H1 (cell line): ENCODE data around the gene SLC41A1. TPM values are rescaled to one million over a fixed set of nuclear protein-coding genes. Genes with fewer than 3 reads are reported as not detected.

Experiments
- CTCF ChIA-PET: fragments of 300-600 bp; sonication (Branson Sonifier 250); formaldehyde crosslinking; loops from one replicate; lab custom pipeline; 2021; ENCODE audit not compliant: partially characterized antibody; lab: Charles Lee
- POLR2A ChIA-PET: fragments of 300-600 bp; sonication (Branson Sonifier 250); formaldehyde crosslinking; loops from one replicate; lab custom pipeline; 2021; ENCODE audit warnings: inconsistent platforms; ENCODE audit not compliant: partially characterized antibody; lab: Charles Lee
- DNase-seq, 2 experiments: peaks; one replicate each; pipeline versions ENCODE4 v3.0.0 to v3.0.0-alpha.2; 2010 to 2022; ENCODE audit warnings: low spot score in 2 of 2, low read depth in 1 of 2, mixed read lengths in 1 of 2
- FAIRE-seq: peaks from 2 replicates; lab custom pipeline; 2011; peaks lifted over from hg19 to GRCh38; lab: Jason Lieb, UNC
- H2AFZ ChIP-seq: 2 replicates; pipeline ENCODE4 v1.8.1; 2012; ENCODE audit warnings: low read length, inconsistent platforms
- H2AK5ac ChIP-seq: 2 replicates; pipeline ENCODE4 v1.6.1; 2013; ENCODE audit warnings: low read depth, low read length
- H2BK120ac ChIP-seq: replicated peaks from 2 replicates; pipeline ENCODE3; 2013; ENCODE audit warnings: low read depth, low read length, inconsistent platforms
- H2BK12ac ChIP-seq: 2 replicates; pipeline ENCODE4 v1.6.1; 2013; ENCODE audit warnings: low read depth, low read length
- H2BK15ac ChIP-seq: 2 replicates; pipeline ENCODE4 v1.6.1; 2013; ENCODE audit warnings: low read length
- H2BK20ac ChIP-seq: 2 replicates; pipeline ENCODE4 v1.6.1; 2013; ENCODE audit warnings: low read length
- H2BK5ac ChIP-seq: 2 replicates; pipeline ENCODE4 v1.6.1; 2013; ENCODE audit warnings: low read depth, low read length
- H3K14ac ChIP-seq: 2 replicates; pipeline ENCODE4 v1.6.1; 2013; ENCODE audit warnings: inconsistent platforms; ENCODE audit not compliant: insufficient read length
- H3K18ac ChIP-seq: 2 replicates; pipeline ENCODE4 v1.6.1; 2013; ENCODE audit warnings: low read length; ENCODE audit errors: extremely low read depth
- H3K23ac ChIP-seq: 2 replicates; pipeline ENCODE4 v1.6.1; 2013; ENCODE audit warnings: inconsistent platforms; ENCODE audit not compliant: insufficient read length
- H3K23me2 ChIP-seq: 2 replicates; pipeline ENCODE4 v1.6.1; 2013; ENCODE audit warnings: low read depth, low read length
- H3K27ac ChIP-seq: 2 replicates; pipeline ENCODE4 v1.6.1; 2011; ENCODE audit warnings: low read depth, low read length, inconsistent platforms
- H3K27me3 ChIP-seq, 4 experiments: replicated peaks in 1 of 4; 1 replicate in 1 of 4; 2 replicates in 3 of 4; pipeline versions ENCODE4 v1.6.1 to v1.8.1; 2011 to 2013; ENCODE audit warnings: low read length in 3 of 4, mild to moderate bottlenecking in 3 of 4, inconsistent platforms in 2 of 4, mixed read lengths in 2 of 4, moderate library complexity in 1 of 4; ENCODE audit not compliant: control insufficient read depth in 3 of 4, insufficient read depth in 3 of 4; ENCODE audit errors: extremely low read depth in 1 of 4
- H3K36me3 ChIP-seq, 4 experiments: 2 replicates each; pipeline versions ENCODE4 v1.6.1 to v1.8.1; 2011 to 2013; ENCODE audit warnings: mild to moderate bottlenecking in 4 of 4, low read length in 3 of 4, moderate library complexity in 2 of 4, control low read depth in 1 of 4, inconsistent platforms in 1 of 4; ENCODE audit not compliant: insufficient read depth in 4 of 4, control insufficient read depth in 2 of 4
- H3K4ac ChIP-seq: replicated peaks from 2 replicates; pipeline ENCODE3; 2013; ENCODE audit warnings: low read length, low read depth, mixed read lengths, inconsistent platforms; ENCODE audit not compliant: insufficient read length
- H3K4me1 ChIP-seq, 4 experiments: replicated peaks in 1 of 4; 1 replicate in 1 of 4; 2 replicates in 3 of 4; pipeline versions ENCODE4 v1.6.1 to v1.8.1; 2011 to 2013; ENCODE audit warnings: low read length in 3 of 4, inconsistent platforms in 2 of 4, mixed read lengths in 1 of 4; ENCODE audit not compliant: insufficient read depth in 4 of 4, control insufficient read depth in 3 of 4
- H3K4me2 ChIP-seq, 2 experiments: 2 replicates each; pipeline versions ENCODE4 v1.6.1 to v1.8.1; 2011 to 2013; ENCODE audit warnings: low read depth in 2 of 2, low read length in 2 of 2, control low read depth in 1 of 2, inconsistent platforms in 1 of 2, mild to moderate bottlenecking in 1 of 2; ENCODE audit not compliant: insufficient read depth in 1 of 2
- H3K4me3 ChIP-seq, 4 experiments: fragments of 200-600, 300-600 bp in 1 of 4; sonication (generic), shearing (Covaris generic), sonication (Bioruptor Twin) in 1 of 4; 2 replicates each; pipeline versions ENCODE4 v1.5.1 to v1.8.1; 2011 to 2016; ENCODE audit warnings: low read length in 4 of 4, low read depth in 3 of 4, control low read depth in 2 of 4, inconsistent platforms in 2 of 4, mild to moderate bottlenecking in 2 of 4, mixed read lengths in 1 of 4, moderate library complexity in 1 of 4; ENCODE audit not compliant: insufficient read depth in 2 of 4; ENCODE audit errors: extremely low read depth in 1 of 4
- H3K56ac ChIP-seq: replicated peaks from 2 replicates; pipeline ENCODE3; 2013; ENCODE audit warnings: low read depth, mild to moderate bottlenecking, mixed read lengths, low read length, inconsistent platforms; ENCODE audit not compliant: insufficient read length
- H3K79me1 ChIP-seq: 2 replicates; pipeline ENCODE4 v1.6.1; 2013; ENCODE audit warnings: low read depth, low read length, control low read depth
- H3K79me2 ChIP-seq, 2 experiments: 2 replicates each; pipeline versions ENCODE4 v1.6.1 to v1.8.1; 2012 to 2013; ENCODE audit warnings: low read length in 2 of 2, mild to moderate bottlenecking in 2 of 2, inconsistent platforms in 1 of 2; ENCODE audit not compliant: insufficient read depth in 2 of 2, control insufficient read depth in 1 of 2
- H3K9ac ChIP-seq, 4 experiments: replicated peaks in 1 of 4; 1 replicate in 1 of 4; 2 replicates in 3 of 4; pipeline versions ENCODE4 v1.6.1 to v1.8.1; 2011 to 2013; ENCODE audit warnings: low read depth in 3 of 4, low read length in 3 of 4, control low read depth in 2 of 4, mild to moderate bottlenecking in 2 of 4, moderate library complexity in 2 of 4, inconsistent platforms in 1 of 4; ENCODE audit errors: extremely low read depth in 1 of 4
- H3K9me3 ChIP-seq, 2 experiments: 2 replicates each; pipeline versions ENCODE4 v1.6.1 to v1.8.1; 2012 to 2013; ENCODE audit warnings: mild to moderate bottlenecking in 2 of 2, moderate library complexity in 2 of 2, control low read depth in 1 of 2, inconsistent platforms in 1 of 2, low read depth in 1 of 2, low read length in 1 of 2, mixed read lengths in 1 of 2; ENCODE audit not compliant: insufficient read depth in 2 of 2
- H4K20me1 ChIP-seq, 2 experiments: replicated peaks in 1 of 2; 2 replicates each; pipeline versions ENCODE3 to v1.8.1; 2011 to 2013; ENCODE audit warnings: inconsistent platforms in 2 of 2, low read length in 2 of 2, mild to moderate bottlenecking in 1 of 2; ENCODE audit not compliant: insufficient read depth in 2 of 2, control insufficient read depth in 1 of 2
- H4K5ac ChIP-seq: 2 replicates; pipeline ENCODE4 v1.6.1; 2013; ENCODE audit warnings: low read length, low read depth, mixed read lengths, inconsistent platforms; ENCODE audit not compliant: insufficient read length
- H4K8ac ChIP-seq: 2 replicates; pipeline ENCODE4 v1.8.0; 2013; ENCODE audit warnings: mild to moderate bottlenecking, moderate library complexity, low read length, inconsistent platforms; ENCODE audit not compliant: insufficient read depth; ENCODE audit errors: extremely low read depth
- H4K91ac ChIP-seq: replicated peaks from 2 replicates; pipeline ENCODE3; 2013; ENCODE audit warnings: low read length, mixed read lengths, inconsistent platforms; ENCODE audit not compliant: insufficient read length
- BRCA1 ChIP-seq: IDR thresholded peaks from 2 replicates; pipeline ENCODE4 v1.6.1; 2012; ENCODE audit warnings: low read depth, low read length, improper control_type of control experiment
- RAD21 ChIP-seq, 2 experiments: IDR thresholded peaks in 1 of 2; conservative IDR thresholded peaks in 1 of 2; 2 replicates each; pipeline ENCODE4 v1.6.1; 2011; ENCODE audit warnings: low read depth in 2 of 2, low read length in 2 of 2, improper control_type of control experiment in 1 of 2, inconsistent platforms in 1 of 2, mild to moderate bottlenecking in 1 of 2, moderate library complexity in 1 of 2
- WGBS, 2 experiments: shearing (Covaris generic) in 1 of 2; methylation state at CpG; one replicate each; pipeline versions ENCODE4 v1.1.6 to v1.1.7; 2013 to 2015; ENCODE audit warnings: low lambda C conversion rate in 2 of 2, mixed read lengths in 2 of 2, inconsistent platforms in 1 of 2, low coverage in 1 of 2, missing lambda C conversion rate in 1 of 2; ENCODE audit not compliant: insufficient replicate concordance in 2 of 2, insufficient coverage in 1 of 2, insufficient read length in 1 of 2; ENCODE audit errors: extremely low coverage in 1 of 2, missing lambda C conversion rate in 1 of 2; 5-methylcytosine and 5-hydroxymethylcytosine counted together
- polyA plus RNA-seq, 7 experiments: library from polyadenylated mRNA; depleted of rRNA in 3 of 7; stranded (reverse) in 5 of 7; unstranded in 2 of 7; fragments of >200 nt in 5 of 7; fragments of 200-250 nt in 2 of 7; gene quantifications; 1 replicate in 5 of 7; 2 replicates in 1 of 7; 4 replicates in 1 of 7; pipeline versions ENCODE4 v1.2.1 to v1.2.3, GENCODE V29; 2011 to 2013; ENCODE audit warnings: missing spikeins in 2 of 7, mixed read lengths in 2 of 7
- total RNA-seq: library from RNA; stranded (reverse); fragmentation: NEBNext Ultra II Directional; extraction: Animal tissue kit (Norgen Biotek cat#: 25700); gene quantifications from 2 replicates; pipeline ENCODE4 v1.2.1, GENCODE V29; 2021
- TF ChIP-seq, protein P1 (sequence below): IDR thresholded peaks from 2 replicates; pipeline ENCODE4 v1.6.1; 2011; ENCODE audit warnings: low read length, improper control_type of control experiment
- TF ChIP-seq, protein P2 (sequence below), 3 experiments: IDR thresholded peaks; 1 replicate in 2 of 3; 2 replicates in 1 of 3; pipeline versions ENCODE4 v1.5.1 to v1.6.1; 2011; ENCODE audit warnings: low read length in 3 of 3, mild to moderate bottlenecking in 3 of 3, inconsistent platforms in 2 of 3, low read depth in 1 of 3, moderate library complexity in 1 of 3; ENCODE audit not compliant: insufficient read depth in 1 of 3; ENCODE audit errors: control extremely low read depth in 1 of 3

SLC41A1 gene
- total and polyA plus RNA-seq, 2 of the 8 experiments (the other 6 are each of a cell fraction or from before 2014, with no cell fraction given) = 41.2 to 42.3 TPM

DNA sequence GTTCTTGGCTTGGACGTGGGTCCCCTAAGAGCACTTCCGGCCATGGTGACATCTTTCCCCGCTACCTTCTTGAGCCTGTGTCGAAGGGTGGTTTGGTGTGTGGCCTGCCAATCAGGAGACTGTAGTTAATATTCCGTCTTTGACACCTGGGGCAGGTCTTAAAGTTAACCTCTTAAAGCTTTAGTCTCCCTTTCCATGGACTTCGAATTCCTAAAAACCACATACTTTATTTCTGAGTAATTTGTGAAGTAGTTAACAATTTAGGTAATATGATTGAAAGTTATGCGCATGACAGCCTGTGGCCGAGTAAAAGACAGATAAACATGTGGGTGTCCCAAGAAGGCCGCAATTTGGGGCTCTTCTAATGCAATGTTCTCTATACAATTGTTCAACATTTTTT is 27.6 kb downstream of the SLC41A1 start:
- no peaks in the 10 kb centered on the region for H3K79me1 ChIP-seq
- DNase-seq = no peak
- peak overlapping the region; percentile 5; the same call in 1 of the 2 replicates for H2AK5ac ChIP-seq
- no peak overlapping the region for H4K8ac ChIP-seq
- H2BK5ac ChIP-seq = no peak overlapping the region
- H3K4me3 ChIP-seq = no peak overlapping the region
- H3K4me1 ChIP-seq = no peaks in the 10 kb centered on the region
- H3K36me3 ChIP-seq = peaks cover 1 to 9% (median 4%) of the 10 kb centered on the region in 4 experiments; a peak in 4 of 8 replicates
- H3K27ac ChIP-seq = no peak overlapping the region
- no peak overlapping the region for H3K14ac ChIP-seq
- no peaks in the 10 kb centered on the region; the same call in 1 of the 2 replicates for H3K23me2 ChIP-seq
- no peak overlapping the region for H4K5ac ChIP-seq
- ChIA-PET CTCF (interaction anchor here (0.9 to 2.3 kb wide), 4 partner anchors 10 to 192 kb away, joined by 3 to 10 read pairs (median 4); partner anchors contain the start of gene RAB29), POLR2A (interaction anchor here (1.5 kb wide), 1 partner anchor 36 kb away, joined by 5 read pairs; the partner anchor contains the start of gene NUCKS1)
- H2BK15ac ChIP-seq = no peak overlapping the region
- no peak overlapping the region for H3K23ac ChIP-seq
- no peak overlapping the region for H3K18ac ChIP-seq
- H4K20me1 ChIP-seq = no peaks in the 10 kb centered on the region
- no peak overlapping the region for H3K4ac ChIP-seq
- H3K9me3 ChIP-seq = no peaks in the 10 kb centered on the region
- H3K9ac ChIP-seq = no peak overlapping the region
- 87% methylated on average over 9 of the region's 9 CpGs; no CpG with 5 or more reads in 1 of the 2 experiments for WGBS, 2 experiments
- H3K56ac ChIP-seq = no peak overlapping the region
- H3K27me3 ChIP-seq = no peaks in the 10 kb centered on the region
- no peak overlapping the region for H2BK20ac ChIP-seq
- no peak overlapping the region for H2BK12ac ChIP-seq
- H4K91ac ChIP-seq = no peak overlapping the region
- TF ChIP-seq BRCA1 (no peak), RAD21 (IDR thresholded peaks at IDR 0.05 in 1 of 2, conservative IDR thresholded peaks at IDR 0.05 in 1 of 2; ENCODE audit: low read depth in 2 of 2, low read length in 2 of 2) (no peak)
- TF ChIP-seq, protein P1, sequence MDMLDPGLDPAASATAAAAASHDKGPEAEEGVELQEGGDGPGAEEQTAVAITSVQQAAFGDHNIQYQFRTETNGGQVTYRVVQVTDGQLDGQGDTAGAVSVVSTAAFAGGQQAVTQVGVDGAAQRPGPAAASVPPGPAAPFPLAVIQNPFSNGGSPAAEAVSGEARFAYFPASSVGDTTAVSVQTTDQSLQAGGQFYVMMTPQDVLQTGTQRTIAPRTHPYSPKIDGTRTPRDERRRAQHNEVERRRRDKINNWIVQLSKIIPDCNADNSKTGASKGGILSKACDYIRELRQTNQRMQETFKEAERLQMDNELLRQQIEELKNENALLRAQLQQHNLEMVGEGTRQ = no peak
- TF ChIP-seq, protein P2, sequence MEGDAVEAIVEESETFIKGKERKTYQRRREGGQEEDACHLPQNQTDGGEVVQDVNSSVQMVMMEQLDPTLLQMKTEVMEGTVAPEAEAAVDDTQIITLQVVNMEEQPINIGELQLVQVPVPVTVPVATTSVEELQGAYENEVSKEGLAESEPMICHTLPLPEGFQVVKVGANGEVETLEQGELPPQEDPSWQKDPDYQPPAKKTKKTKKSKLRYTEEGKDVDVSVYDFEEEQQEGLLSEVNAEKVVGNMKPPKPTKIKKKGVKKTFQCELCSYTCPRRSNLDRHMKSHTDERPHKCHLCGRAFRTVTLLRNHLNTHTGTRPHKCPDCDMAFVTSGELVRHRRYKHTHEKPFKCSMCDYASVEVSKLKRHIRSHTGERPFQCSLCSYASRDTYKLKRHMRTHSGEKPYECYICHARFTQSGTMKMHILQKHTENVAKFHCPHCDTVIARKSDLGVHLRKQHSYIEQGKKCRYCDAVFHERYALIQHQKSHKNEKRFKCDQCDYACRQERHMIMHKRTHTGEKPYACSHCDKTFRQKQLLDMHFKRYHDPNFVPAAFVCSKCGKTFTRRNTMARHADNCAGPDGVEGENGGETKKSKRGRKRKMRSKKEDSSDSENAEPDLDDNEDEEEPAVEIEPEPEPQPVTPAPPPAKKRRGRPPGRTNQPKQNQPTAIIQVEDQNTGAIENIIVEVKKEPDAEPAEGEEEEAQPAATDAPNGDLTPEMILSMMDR (IDR thresholded peaks at IDR 0.05; ENCODE audit: control extremely low read depth in 1 of 3, insufficient read depth in 1 of 3, low read depth in 1 of 3, low read length in 3 of 3) = no peak
- no peaks in the 10 kb centered on the region for H3K79me2 ChIP-seq
- no peak overlapping the region for H2AFZ ChIP-seq
- no peak overlapping the region for H2BK120ac ChIP-seq
- no peak for FAIRE-seq
- no peak overlapping the region for H3K4me2 ChIP-seq
